Measurements from ENCODE around the gene STARD3.

DNA sequence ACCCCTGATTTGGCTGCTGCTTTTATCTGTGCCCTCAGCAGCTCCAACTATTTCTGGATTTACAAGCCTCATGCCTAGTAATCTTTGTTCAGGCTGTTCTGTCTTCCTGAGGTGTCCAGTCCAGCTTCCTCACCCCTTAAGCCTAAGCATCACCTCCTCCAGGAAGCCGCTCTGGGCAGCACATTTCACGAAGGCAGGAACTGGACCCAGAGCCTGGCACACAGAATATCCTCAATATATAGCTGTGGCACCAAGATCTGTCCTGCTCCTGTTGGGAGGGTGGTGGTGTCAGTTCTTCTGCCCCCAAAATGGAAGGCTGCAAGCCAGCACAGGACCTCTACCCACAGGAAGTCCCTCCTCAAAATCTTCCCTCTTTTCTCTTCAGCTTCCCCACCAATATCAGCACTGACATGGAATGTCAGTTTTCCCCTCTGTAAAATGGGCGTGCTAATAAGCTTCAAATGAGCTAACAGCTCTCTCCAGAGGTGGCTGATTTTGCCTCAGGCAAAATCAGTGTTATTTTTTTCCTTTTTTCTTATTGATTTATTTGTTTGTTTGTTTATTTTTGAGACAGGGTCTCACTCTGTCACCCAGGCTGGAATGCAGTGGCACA is 22.3 kb upstream of the STARD3 start:
- TF ChIP-seq, protein P1, sequence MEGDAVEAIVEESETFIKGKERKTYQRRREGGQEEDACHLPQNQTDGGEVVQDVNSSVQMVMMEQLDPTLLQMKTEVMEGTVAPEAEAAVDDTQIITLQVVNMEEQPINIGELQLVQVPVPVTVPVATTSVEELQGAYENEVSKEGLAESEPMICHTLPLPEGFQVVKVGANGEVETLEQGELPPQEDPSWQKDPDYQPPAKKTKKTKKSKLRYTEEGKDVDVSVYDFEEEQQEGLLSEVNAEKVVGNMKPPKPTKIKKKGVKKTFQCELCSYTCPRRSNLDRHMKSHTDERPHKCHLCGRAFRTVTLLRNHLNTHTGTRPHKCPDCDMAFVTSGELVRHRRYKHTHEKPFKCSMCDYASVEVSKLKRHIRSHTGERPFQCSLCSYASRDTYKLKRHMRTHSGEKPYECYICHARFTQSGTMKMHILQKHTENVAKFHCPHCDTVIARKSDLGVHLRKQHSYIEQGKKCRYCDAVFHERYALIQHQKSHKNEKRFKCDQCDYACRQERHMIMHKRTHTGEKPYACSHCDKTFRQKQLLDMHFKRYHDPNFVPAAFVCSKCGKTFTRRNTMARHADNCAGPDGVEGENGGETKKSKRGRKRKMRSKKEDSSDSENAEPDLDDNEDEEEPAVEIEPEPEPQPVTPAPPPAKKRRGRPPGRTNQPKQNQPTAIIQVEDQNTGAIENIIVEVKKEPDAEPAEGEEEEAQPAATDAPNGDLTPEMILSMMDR (IDR thresholded peaks at IDR 0.05) = no peak
- no peak for TF ChIP-seq POLR2AphosphoS5 (IDR thresholded peaks at IDR 0.05)
- TF ChIP-seq POLR2A (IDR thresholded peaks at IDR 0.05) = no peak

Measured in upper lobe of left lung (tissue), 4 donors.